Urinary bladder (tissue), 4 donors: ENCODE results near the gene R3HCC1L. TPM values are rescaled to one million over a fixed set of nuclear protein-coding genes. Genes with fewer than 3 reads are reported as not detected.

ENCODE experiments used
- DNase-seq: peaks from one replicate; pipeline ENCODE4 v3.0.0-alpha.2; 2015; ENCODE audit errors: extremely low spot score
- H3K27ac ChIP-seq: one replicate; pipeline ENCODE4 v1.5.1; 2013; ENCODE audit warnings: low read depth, mild to moderate bottlenecking, moderate library complexity
- H3K36me3 ChIP-seq: one replicate; pipeline ENCODE4 v1.6.1; 2013; ENCODE audit warnings: mild to moderate bottlenecking, moderate library complexity; ENCODE audit not compliant: insufficient read depth
- H3K4me1 ChIP-seq: one replicate; pipeline ENCODE4 v1.6.1; 2013; ENCODE audit warnings: mild to moderate bottlenecking, moderate library complexity; ENCODE audit not compliant: insufficient read depth
- H3K4me3 ChIP-seq: one replicate; pipeline ENCODE4 v1.5.1; 2013; ENCODE audit warnings: low read depth, low read length
- WGBS: extraction: QIAGEN DNeasy Blood & Tissue Kit; methylation state at CpG from one replicate; pipeline ENCODE4 v1.1.7; 2013; 5-methylcytosine and 5-hydroxymethylcytosine counted together
- polyA plus RNA-seq: library from polyadenylated mRNA; stranded (reverse); fragments of 200-250 nt; gene quantifications from one replicate; pipeline ENCODE4 v1.2.3, GENCODE V29; 2013
- total RNA-seq: library from RNA; depleted of rRNA; stranded (reverse); fragments of >200 nt; gene quantifications from one replicate; pipeline ENCODE4 v1.2.3, GENCODE V29; 2014
- donor health status: healthy with polysubstance abuse.
- donor health status: healthy.

R3HCC1L gene
- total and polyA plus RNA-seq, 2 donors, result 9.5 to 24.0 TPM

GRCh38 chr10:98266647-98267046 is 132.2 kb downstream of the R3HCC1L start:
- H3K4me3 ChIP-seq, result no peak overlapping the region
- no peaks in the 10 kb centered on the region for H3K4me1 ChIP-seq
- no peak overlapping the region for H3K27ac ChIP-seq
- 98% methylated on average over 5 of the region's 5 CpGs for WGBS
- H3K36me3 ChIP-seq, result no peaks in the 10 kb centered on the region
- no peak for DNase-seq

GRCh38 chr10:98267069-98267893 is 132.8 kb downstream of the R3HCC1L start:
- no peaks in the 10 kb centered on the region for H3K36me3 ChIP-seq
- no peak for DNase-seq
- WGBS, result 55% methylated on average over 22 of the region's 22 CpGs
- H3K4me3 ChIP-seq, result peak overlapping the region; percentile 58
- H3K27ac ChIP-seq, result no peak overlapping the region
- H3K4me1 ChIP-seq, result no peaks in the 10 kb centered on the region

- 4% methylated on average over 64 of the region's 75 CpGs for WGBS
- Histone ChIP-seq H3K36me3 (no peaks in the 10 kb centered on the region), H3K4me1 (no peaks in the 10 kb centered on the region), H3K4me3 (peak within 1 kb of the TSS; percentile 58), H3K27ac (no peak within 1 kb of the TSS)
- DNase-seq, result no peak
Observed at GRCh38 chr10:98267894-98268693, 133.6 kb downstream of the R3HCC1L start, which contains the start of gene LOXL4. LOXL4 (minus strand) TSS chr10:98268194; CDS start chr10:98263019, 5,175 bp downstream.

GRCh38 chr10:98268694-98269431 is 134.4 kb downstream of the R3HCC1L start:
- 16% methylated on average over 17 of the region's 17 CpGs for WGBS
- no peak for DNase-seq
- H3K27ac ChIP-seq, result no peak overlapping the region
- H3K4me1 ChIP-seq, result no peaks in the 10 kb centered on the region
- H3K36me3 ChIP-seq, result no peaks in the 10 kb centered on the region
- H3K4me3 ChIP-seq, result peak overlapping the region; percentile 58

GRCh38 chr10:98269435-98269912 is 135.0 kb downstream of the R3HCC1L start:
- no peak for DNase-seq
- 16% methylated on average over 8 of the region's 8 CpGs for WGBS
- Histone ChIP-seq H3K36me3 (no peaks in the 10 kb centered on the region), H3K27ac (no peak overlapping the region), H3K4me1 (no peaks in the 10 kb centered on the region), H3K4me3 (no peak overlapping the region)

- no peak for DNase-seq
- Histone ChIP-seq H3K4me3 (no peak overlapping the region), H3K27ac (no peak overlapping the region), H3K4me1 (no peaks in the 10 kb centered on the region), H3K36me3 (no peaks in the 10 kb centered on the region)
- WGBS, result 55% methylated on average over 10 of the region's 10 CpGs
Observed at GRCh38 chr10:98270073-98270740, 135.8 kb downstream of the R3HCC1L start.

GRCh38 chr10:98270786-98271185 is 136.3 kb downstream of the R3HCC1L start:
- H3K27ac ChIP-seq, result no peak overlapping the region
- no peak overlapping the region for H3K4me3 ChIP-seq
- H3K4me1 ChIP-seq, result no peaks in the 10 kb centered on the region
- no peaks in the 10 kb centered on the region for H3K36me3 ChIP-seq
- 80% methylated on average over 2 of the region's 2 CpGs for whole genome bisulfite sequencing
- DNase-seq, result no peak

GRCh38 chr10:98272245-98272644 is 137.8 kb downstream of the R3HCC1L start:
- DNase-seq, result no peak
- no peak overlapping the region for H3K4me3 ChIP-seq
- H3K4me1 ChIP-seq, result no peaks in the 10 kb centered on the region
- 86% methylated on average over 8 of the region's 8 CpGs for WGBS
- no peaks in the 10 kb centered on the region for H3K36me3 ChIP-seq
- H3K27ac ChIP-seq, result no peak overlapping the region

- Histone ChIP-seq H3K4me3 (no peak overlapping the region), H3K27ac (no peak overlapping the region), H3K4me1 (no peaks in the 10 kb centered on the region), H3K36me3 (no peaks in the 10 kb centered on the region)
- 76% methylated on average over 10 of the region's 10 CpGs for WGBS
- DNase-seq, result no peak
Observed at GRCh38 chr10:98272656-98273055, 138.2 kb downstream of the R3HCC1L start.

GRCh38 chr10:98273057-98273850 is 138.8 kb downstream of the R3HCC1L start:
- DNase-seq, result no peak
- H3K27ac ChIP-seq, result no peak overlapping the region
- no peaks in the 10 kb centered on the region for H3K36me3 ChIP-seq
- H3K4me3 ChIP-seq, result no peak overlapping the region
- 75% methylated on average over 9 of the region's 9 CpGs for WGBS
- no peaks in the 10 kb centered on the region for H3K4me1 ChIP-seq

GRCh38 chr10:98274562-98274961 is 140.1 kb downstream of the R3HCC1L start:
- Histone ChIP-seq H3K27ac (no peak overlapping the region), H3K36me3 (no peaks in the 10 kb centered on the region), H3K4me3 (no peak overlapping the region), H3K4me1 (no peaks in the 10 kb centered on the region)
- WGBS, result 71% methylated on average over 3 of the region's 3 CpGs
- DNase-seq, result no peak

GRCh38 chr10:98276311-98276710 is 141.9 kb downstream of the R3HCC1L start:
- no peak for DNase-seq
- Histone ChIP-seq H3K4me3 (no peak overlapping the region), H3K36me3 (no peaks in the 10 kb centered on the region), H3K27ac (no peak overlapping the region), H3K4me1 (no peaks in the 10 kb centered on the region)
- 78% methylated on average over 3 of the region's 3 CpGs for WGBS
